Adipocyte (in vitro differentiated cells): ENCODE data around the gene SMG5.

Experiments
- DNase-seq: peaks from one replicate; pipeline ENCODE4 v3.0.0-alpha.2; 2015; ENCODE audit warnings: low read depth
- H3K27me3 ChIP-seq: replicated peaks from 2 replicates; pipeline ENCODE4 v1.7.0; 2013; ENCODE audit warnings: mild to moderate bottlenecking, low read length, moderate library complexity; ENCODE audit not compliant: control insufficient read depth, insufficient read depth
- H3K36me3 ChIP-seq: 2 replicates; pipeline ENCODE4 v1.7.0; 2013; ENCODE audit warnings: low read length, mild to moderate bottlenecking, moderate library complexity; ENCODE audit not compliant: control insufficient read depth, insufficient read depth, severe bottlenecking
- H3K4me1 ChIP-seq: 2 replicates; pipeline ENCODE4 v1.7.0; 2013; ENCODE audit warnings: mild to moderate bottlenecking, low read length, moderate library complexity; ENCODE audit not compliant: control insufficient read depth, insufficient read depth
- H3K4me3 ChIP-seq: 2 replicates; pipeline ENCODE4 v1.7.0; 2013; ENCODE audit warnings: mild to moderate bottlenecking, low read length, moderate library complexity
- H3K9ac ChIP-seq: 2 replicates; pipeline ENCODE4 v1.7.0; 2013; ENCODE audit warnings: mild to moderate bottlenecking, low read length, moderate library complexity
- H3K9me3 ChIP-seq: 2 replicates; pipeline ENCODE4 v1.7.0; 2013; ENCODE audit warnings: mild to moderate bottlenecking, low read length, moderate library complexity; ENCODE audit not compliant: control insufficient read depth

The SMG5 gene

GRCh38 chr1:156241926-156242325 lies 40.7 kb downstream of the SMG5 start, which contains the start of gene BGLAP:
BGLAP (plus strand) TSS chr1:156242184; CDS start chr1:156242232, 48 bp downstream.
- Histone ChIP-seq H3K27me3 (peaks cover 7% of the 10 kb centered on the region), H3K36me3 (peaks cover 23% of the 10 kb centered on the region), H3K4me1 (peaks cover 3% of the 10 kb centered on the region), H3K4me3 (no peak within 1 kb of the TSS), H3K9me3 (no peaks in the 10 kb centered on the region), H3K9ac (no peak within 1 kb of the TSS)
- no peak for DNase-seq

- DNase-seq = no peak
- no peak overlapping the region for H3K9ac ChIP-seq
- peaks cover 3% of the 10 kb centered on the region for H3K4me1 ChIP-seq
- H3K4me3 ChIP-seq = no peak overlapping the region
- H3K36me3 ChIP-seq = peaks cover 28% of the 10 kb centered on the region
- H3K27me3 ChIP-seq = peaks cover 5% of the 10 kb centered on the region
- no peaks in the 10 kb centered on the region for H3K9me3 ChIP-seq
These were observed 41.3 kb downstream of the SMG5 start for GRCh38 chr1:156241311-156241811.

- no peak for DNase-seq
- Histone ChIP-seq H3K36me3 (peaks cover 39% of the 10 kb centered on the region), H3K27me3 (no peaks in the 10 kb centered on the region), H3K4me3 (no peak overlapping the region), H3K9ac (no peak overlapping the region), H3K4me1 (peaks cover 8% of the 10 kb centered on the region), H3K9me3 (no peaks in the 10 kb centered on the region)
These were observed 44.4 kb downstream of the SMG5 start for GRCh38 chr1:156238248-156238647.

- no peak overlapping the region for H3K4me3 ChIP-seq
- H3K4me1 ChIP-seq = peaks cover 11% of the 10 kb centered on the region
- DNase-seq = no peak
- no peak overlapping the region for H3K9ac ChIP-seq
- no peaks in the 10 kb centered on the region for H3K27me3 ChIP-seq
- H3K9me3 ChIP-seq = no peaks in the 10 kb centered on the region
- H3K36me3 ChIP-seq = peaks cover 39% of the 10 kb centered on the region
These were observed 46.5 kb downstream of the SMG5 start for GRCh38 chr1:156236164-156236563.

GRCh38 chr1:156233426-156234127 lies 49.0 kb downstream of the SMG5 start:
- Histone ChIP-seq H3K36me3 (peaks cover 36% of the 10 kb centered on the region), H3K27me3 (no peaks in the 10 kb centered on the region), H3K4me1 (peaks cover 11% of the 10 kb centered on the region), H3K9me3 (no peaks in the 10 kb centered on the region), H3K4me3 (no peak overlapping the region), H3K9ac (no peak overlapping the region)
- DNase-seq = peak; percentile 84

- H3K9ac ChIP-seq = no peak overlapping the region
- H3K9me3 ChIP-seq = no peaks in the 10 kb centered on the region
- no peak overlapping the region for H3K4me3 ChIP-seq
- no peak for DNase-seq
- no peaks in the 10 kb centered on the region for H3K27me3 ChIP-seq
- H3K36me3 ChIP-seq = peaks cover 25% of the 10 kb centered on the region
- H3K4me1 ChIP-seq = peaks cover 11% of the 10 kb centered on the region
These were observed 50.3 kb downstream of the SMG5 start for GRCh38 chr1:156232201-156232894.

GRCh38 chr1:156230473-156230837 lies 52.2 kb downstream of the SMG5 start:
- Histone ChIP-seq H3K9me3 (no peaks in the 10 kb centered on the region), H3K4me3 (no peak overlapping the region), H3K27me3 (no peaks in the 10 kb centered on the region), H3K36me3 (peaks cover 18% of the 10 kb centered on the region), H3K4me1 (peaks cover 11% of the 10 kb centered on the region), H3K9ac (no peak overlapping the region)
- no peak for DNase-seq

- Histone ChIP-seq H3K9me3 (no peaks in the 10 kb centered on the region), H3K9ac (no peak overlapping the region), H3K27me3 (no peaks in the 10 kb centered on the region), H3K4me3 (no peak overlapping the region), H3K4me1 (peaks cover 11% of the 10 kb centered on the region), H3K36me3 (peaks cover 18% of the 10 kb centered on the region)
- DNase-seq = no peak
These were observed 52.7 kb downstream of the SMG5 start for GRCh38 chr1:156229809-156230472.

GRCh38 chr1:156228501-156228900 lies 54.1 kb downstream of the SMG5 start:
- Histone ChIP-seq H3K27me3 (no peaks in the 10 kb centered on the region), H3K36me3 (peaks cover 21% of the 10 kb centered on the region), H3K9me3 (no peaks in the 10 kb centered on the region), H3K4me1 (peaks cover 5% of the 10 kb centered on the region), H3K4me3 (no peak overlapping the region), H3K9ac (no peak overlapping the region)
- no peak for DNase-seq

GRCh38 chr1:156226782-156227181 lies 55.8 kb downstream of the SMG5 start:
- Histone ChIP-seq H3K36me3 (peaks cover 36% of the 10 kb centered on the region), H3K9me3 (no peaks in the 10 kb centered on the region), H3K9ac (no peak overlapping the region), H3K4me3 (no peak overlapping the region), H3K4me1 (no peaks in the 10 kb centered on the region), H3K27me3 (no peaks in the 10 kb centered on the region)
- no peak for DNase-seq

GRCh38 chr1:156226116-156226538 lies 56.5 kb downstream of the SMG5 start:
- no peak for DNase-seq
- H3K9ac ChIP-seq = no peak overlapping the region
- no peaks in the 10 kb centered on the region for H3K4me1 ChIP-seq
- no peaks in the 10 kb centered on the region for H3K9me3 ChIP-seq
- no peak overlapping the region for H3K4me3 ChIP-seq
- H3K27me3 ChIP-seq = no peaks in the 10 kb centered on the region
- H3K36me3 ChIP-seq = peaks cover 43% of the 10 kb centered on the region
